Astrocyte of the hippocampus (primary cell): ENCODE data around the gene PPIF.
A peak's percentile ranks its signal among the peaks of the same experiment; 100 is the strongest.

Experiments used
- DNase-seq: peaks from one replicate; pipeline ENCODE4 v3.0.0; 2011; ENCODE audit warnings: low read depth, low spot score

PPIF gene

DNA sequence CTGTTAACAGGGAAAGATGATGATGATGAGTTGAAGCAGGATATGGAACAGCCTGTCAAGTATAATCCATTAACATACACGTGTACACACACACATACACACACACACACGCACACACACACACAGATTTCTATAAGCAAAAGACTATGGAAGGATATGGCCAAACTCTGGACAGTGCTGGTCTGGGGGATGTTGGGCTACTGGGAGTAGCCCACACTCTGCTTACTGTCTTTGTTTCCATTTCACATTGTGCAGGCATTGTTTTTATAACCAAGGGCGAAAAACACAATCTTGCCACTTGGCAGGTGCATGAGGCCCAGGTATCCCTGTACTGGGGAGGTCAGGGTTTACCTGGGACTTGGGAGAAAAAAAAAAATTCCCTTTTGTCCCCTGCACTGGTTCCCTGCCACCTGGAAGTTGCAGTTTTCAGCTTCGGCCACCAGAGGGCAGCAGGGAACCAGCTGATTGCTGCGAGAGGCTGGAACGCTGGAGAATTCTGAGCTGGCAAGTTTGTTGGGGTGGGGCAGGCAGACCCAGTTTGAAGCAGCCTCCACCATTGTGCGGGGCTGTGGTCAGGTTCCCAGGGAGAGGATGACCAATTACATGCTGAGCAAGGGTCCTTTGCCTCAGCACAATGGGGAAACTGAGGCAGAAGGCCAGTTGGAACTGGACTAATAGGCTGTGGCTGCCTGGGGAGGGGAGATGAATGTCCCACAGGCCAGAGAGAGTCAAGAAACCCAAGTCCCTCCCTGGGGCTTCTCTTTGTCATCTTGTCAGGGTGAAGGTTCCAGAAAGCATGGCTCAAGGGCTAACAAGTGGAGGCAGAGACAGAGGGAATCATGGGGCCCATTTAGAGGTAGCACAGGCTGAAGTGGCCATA, 27.3 kb downstream of the PPIF start:
- DNase-seq, result peak; percentile 89

DNA sequence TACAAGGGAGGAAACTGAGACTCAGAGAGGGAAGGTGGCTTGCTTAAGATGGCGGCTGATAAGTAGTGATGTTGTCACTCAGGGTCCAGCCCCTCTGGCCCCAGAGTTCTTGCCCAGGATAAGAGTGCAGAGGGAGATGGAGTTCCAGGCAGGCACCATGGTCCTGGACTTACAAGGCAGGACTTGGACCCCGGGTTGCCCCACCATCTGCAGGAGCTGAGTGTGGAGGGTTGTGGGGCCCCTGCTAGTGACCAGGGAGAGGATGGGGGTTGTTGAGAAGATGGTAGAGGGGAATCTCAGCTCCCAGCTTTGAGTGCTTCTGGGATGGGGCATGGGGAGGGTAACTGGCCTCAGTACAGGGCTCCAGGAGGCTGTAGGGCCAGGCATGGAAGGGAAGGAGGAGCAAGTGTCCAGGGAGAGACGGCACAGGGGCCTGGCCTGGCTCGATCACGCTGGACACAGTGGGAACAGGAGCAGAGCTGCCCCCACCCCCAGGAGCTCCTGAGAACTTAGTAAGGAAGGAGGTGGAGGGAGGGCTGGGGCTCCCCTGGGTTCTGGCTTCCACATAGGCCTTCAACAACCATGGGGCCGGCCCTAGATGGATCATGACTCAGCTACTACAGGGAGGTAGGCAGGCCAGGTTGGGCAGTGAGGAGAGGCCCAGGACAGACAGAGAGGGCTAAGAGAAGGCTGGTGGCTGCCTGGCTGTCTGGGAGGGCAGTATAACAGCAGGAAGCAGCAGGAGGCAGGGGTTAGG, 28.2 kb downstream of the PPIF start:
- DNase-seq, result peak; percentile 61

DNA sequence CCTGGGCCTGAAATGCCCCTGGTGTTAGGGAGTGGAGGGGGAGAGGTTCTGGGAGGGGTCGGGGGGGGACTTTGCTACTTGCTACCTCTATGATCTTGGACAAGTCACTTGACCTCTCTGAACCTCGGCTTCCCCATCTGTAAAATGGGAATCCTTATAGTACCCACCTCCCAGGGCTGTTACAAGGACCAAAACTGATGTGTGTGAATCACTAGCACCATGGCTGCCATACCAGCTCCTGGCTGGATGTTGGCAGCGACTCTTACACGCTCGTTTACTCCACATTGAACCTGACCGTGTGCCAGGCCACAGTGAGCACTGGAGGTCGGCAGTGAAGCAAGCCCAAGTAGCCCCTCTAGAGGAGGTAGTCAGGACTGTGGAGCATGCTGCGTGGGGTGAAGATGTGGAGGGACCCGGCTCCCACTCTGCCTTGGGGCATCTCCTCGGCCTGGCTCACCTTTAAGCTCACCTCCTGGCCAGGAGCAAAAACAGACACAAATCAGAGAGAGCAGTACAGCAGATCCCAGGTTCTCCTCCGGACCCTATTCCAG, 28.9 kb downstream of the PPIF start:
- DNase-seq, result no peak

GRCh38 chr10:79376751-79377556, 29.7 kb downstream of the PPIF start:
- no peak for DNase-seq

- no peak for DNase-seq
Measured at GRCh38 chr10:79377557-79378382, 30.5 kb downstream of the PPIF start.

- DNase-seq, result no peak
Measured at GRCh38 chr10:79378383-79378646, 31.0 kb downstream of the PPIF start.

DNA sequence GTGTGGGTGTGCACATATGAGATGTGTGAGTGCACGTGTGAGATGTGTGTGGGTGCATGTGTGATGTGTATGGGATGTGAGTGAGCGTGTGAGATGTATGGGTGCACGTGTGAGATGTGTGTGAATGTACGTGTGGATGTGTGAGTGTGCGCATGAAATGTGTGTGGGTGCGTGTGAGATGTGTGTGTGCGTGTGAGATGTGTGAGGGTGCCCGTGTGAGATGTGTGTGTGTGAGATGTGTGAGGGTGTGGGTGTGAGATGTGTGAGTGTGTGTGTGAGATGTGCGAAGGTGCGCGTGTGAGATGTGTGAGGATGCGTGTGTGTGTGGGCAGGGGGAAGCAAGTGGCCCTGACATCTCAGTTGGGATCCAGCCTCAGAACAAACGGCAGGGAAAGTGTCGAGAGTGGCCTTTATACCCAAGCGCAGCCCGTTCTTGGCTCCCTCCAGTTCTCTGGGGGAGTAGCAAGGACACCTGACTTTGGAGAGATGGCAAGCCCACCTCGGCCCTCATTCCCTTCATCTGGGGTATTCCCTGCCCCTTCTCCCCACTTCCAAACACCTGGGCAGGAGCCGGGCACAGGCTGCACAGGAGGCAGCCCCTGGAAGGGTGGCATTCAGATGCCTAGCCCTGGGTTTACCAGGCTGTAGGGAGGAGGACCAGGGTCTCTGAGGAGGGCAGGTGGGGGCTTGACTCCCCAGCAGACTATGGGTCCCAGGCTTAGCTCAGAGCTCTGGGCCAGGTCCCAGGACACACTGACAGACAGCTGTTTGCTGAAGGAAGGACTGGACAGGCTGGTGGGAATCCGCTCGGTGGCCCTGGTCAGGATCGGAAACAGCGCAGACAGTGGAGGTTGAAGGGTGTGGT, 31.6 kb downstream of the PPIF start:
- no peak for DNase-seq

- peak; percentile 35 for DNase-seq
Measured at GRCh38 chr10:79379512-79380124, 32.3 kb downstream of the PPIF start.

- peak; percentile 64 for DNase-seq
Measured at GRCh38 chr10:79380125-79380945, 33.1 kb downstream of the PPIF start.

- no peak for DNase-seq
Measured at GRCh38 chr10:79380946-79381721, 33.9 kb downstream of the PPIF start.

GRCh38 chr10:79381804-79382221, 34.5 kb downstream of the PPIF start:
- peak; percentile 93 for DNase-seq

- no peak for DNase-seq
Measured at GRCh38 chr10:79382491-79382941, 35.2 kb downstream of the PPIF start.

GRCh38 chr10:79383974-79384606, 36.8 kb downstream of the PPIF start:
- no peak for DNase-seq

DNA sequence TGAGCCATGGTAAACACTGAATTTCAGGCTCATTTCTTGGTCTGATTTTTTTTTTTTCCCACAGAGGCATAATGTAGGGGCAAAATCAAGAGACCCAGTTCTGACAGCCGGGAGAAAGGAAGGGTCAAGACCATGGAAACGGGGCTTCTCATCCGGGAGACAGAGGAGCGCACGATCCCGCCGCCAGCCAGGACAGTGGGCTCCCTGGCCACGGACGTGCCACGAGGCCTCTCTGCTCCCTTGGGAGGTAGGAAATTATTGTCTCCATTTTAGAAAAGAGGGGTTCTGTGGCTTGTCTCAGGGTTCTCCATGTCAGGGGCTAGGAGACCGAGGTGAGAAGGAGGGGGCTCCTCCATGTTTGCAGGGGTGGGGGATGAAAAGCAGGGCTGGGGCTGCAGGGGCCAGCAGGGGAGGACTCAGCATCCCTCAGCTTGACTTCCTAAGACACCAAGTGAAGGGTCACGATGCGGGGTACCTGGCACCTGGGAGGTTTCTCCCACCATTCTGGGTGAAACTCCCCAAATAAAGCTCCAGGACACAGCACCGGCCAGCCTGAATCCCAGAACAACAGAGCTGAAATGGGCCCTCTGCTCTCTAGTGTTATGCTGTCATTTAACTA, 37.6 kb downstream of the PPIF start:
- no peak for DNase-seq

GRCh38 chr10:79385392-79385795, 38.1 kb downstream of the PPIF start:
- no peak for DNase-seq

GRCh38 chr10:79385804-79386531, 38.7 kb downstream of the PPIF start:
- DNase-seq, result no peak
